Liver (tissue), 9 donors: ENCODE results near the gene ZFP36. TPM values are rescaled to one million over a fixed set of nuclear protein-coding genes. Genes with fewer than 3 reads are reported as not detected.

Experiments
- DNase-seq: peaks from one replicate; pipeline ENCODE4 v3.0.0-alpha.2; 2017; ENCODE audit warnings: low spot score
- H3K27ac ChIP-seq, 2 donors: one replicate each; pipeline ENCODE4 v1.7.0; 2013; ENCODE audit warnings: inconsistent platforms in 2 of 2, low read length in 2 of 2, control low read depth in 1 of 2, low read depth in 1 of 2, mild to moderate bottlenecking in 1 of 2
- H3K27me3 ChIP-seq, 4 donors: one replicate each; pipeline versions ENCODE4 v1.6.1 to v1.7.0; 2013; ENCODE audit warnings: low read length in 3 of 4, inconsistent platforms in 1 of 4, mild to moderate bottlenecking in 1 of 4, moderate library complexity in 1 of 4; ENCODE audit not compliant: control insufficient read depth in 4 of 4, insufficient read depth in 4 of 4
- H3K36me3 ChIP-seq, 4 donors: one replicate each; pipeline versions ENCODE4 v1.6.1 to v1.7.0; 2013; ENCODE audit warnings: low read length in 3 of 4, mild to moderate bottlenecking in 3 of 4, low read depth in 1 of 4, moderate library complexity in 1 of 4; ENCODE audit not compliant: control insufficient read depth in 4 of 4, insufficient read depth in 3 of 4
- H3K4me1 ChIP-seq, 4 donors: one replicate each; pipeline versions ENCODE4 v1.6.1 to v1.7.0; 2013; ENCODE audit warnings: low read length in 3 of 4, mild to moderate bottlenecking in 3 of 4, moderate library complexity in 1 of 4; ENCODE audit not compliant: control insufficient read depth in 4 of 4, insufficient read depth in 4 of 4
- H3K4me3 ChIP-seq, 3 donors: one replicate each; pipeline versions ENCODE4 v1.6.1 to v1.7.0; 2013; ENCODE audit warnings: low read length in 3 of 3, control low read depth in 1 of 3, low read depth in 1 of 3, mild to moderate bottlenecking in 1 of 3
- H3K9ac ChIP-seq, 2 donors: one replicate each; pipeline ENCODE4 v1.7.0; 2013; ENCODE audit warnings: low read length in 2 of 2, mild to moderate bottlenecking in 2 of 2, moderate library complexity in 2 of 2, control low read depth in 1 of 2, low read depth in 1 of 2
- H3K9me3 ChIP-seq, 4 donors: one replicate each; pipeline versions ENCODE4 v1.6.1 to v1.7.0; 2013; ENCODE audit warnings: low read length in 3 of 4; ENCODE audit not compliant: control insufficient read depth in 4 of 4
- EGR1 ChIP-seq, 2 donors: IDR thresholded peaks; 2 replicates each; pipeline ENCODE4 v1.6.1; 2016 to 2018; ENCODE audit warnings: antibody characterized with exemption in 2 of 2, low read depth in 2 of 2
- FOXA1 ChIP-seq: IDR thresholded peaks from 2 replicates; pipeline ENCODE4 v1.6.1; 2016; ENCODE audit warnings: antibody characterized with exemption
- FOXA2 ChIP-seq: IDR thresholded peaks from 2 replicates; pipeline ENCODE4 v1.6.1; 2016; ENCODE audit warnings: antibody characterized with exemption
- GABPA ChIP-seq, 2 donors: IDR thresholded peaks in 1 of 2; conservative IDR thresholded peaks in 1 of 2; 2 replicates each; pipeline ENCODE4 v1.6.1; 2016; ENCODE audit warnings: antibody characterized with exemption in 2 of 2, mild to moderate bottlenecking in 1 of 2, moderate library complexity in 1 of 2
- HNF4A ChIP-seq, 2 donors: conservative IDR thresholded peaks; 2 replicates each; pipeline ENCODE4 v1.6.1; 2016; ENCODE audit warnings: antibody characterized with exemption in 2 of 2, mild to moderate bottlenecking in 2 of 2
- HNF4G ChIP-seq: IDR thresholded peaks from 2 replicates; pipeline ENCODE4 v1.6.1; 2016; ENCODE audit warnings: antibody characterized with exemption
- JUND ChIP-seq, 2 donors: IDR thresholded peaks; 2 replicates each; pipeline ENCODE4 v1.6.1; 2016; ENCODE audit warnings: antibody characterized with exemption in 2 of 2
- NR2F2 ChIP-seq: IDR thresholded peaks from 2 replicates; pipeline ENCODE4 v1.6.1; 2016; ENCODE audit warnings: antibody characterized with exemption
- RXRA ChIP-seq, 2 donors: IDR thresholded peaks; 2 replicates each; pipeline ENCODE4 v1.6.1; 2017 to 2018; ENCODE audit warnings: antibody characterized with exemption in 2 of 2, mild to moderate bottlenecking in 1 of 2
- SP1 ChIP-seq: IDR thresholded peaks from 2 replicates; pipeline ENCODE4 v1.6.1; 2018; ENCODE audit warnings: antibody characterized with exemption, mild to moderate bottlenecking
- TAF1 ChIP-seq: conservative IDR thresholded peaks from 2 replicates; pipeline ENCODE4 v1.6.1; 2016; ENCODE audit warnings: antibody characterized with exemption, mild to moderate bottlenecking
- WGBS: extraction: QIAGEN DNeasy Blood & Tissue Kit; methylation state at CpG from one replicate; pipeline ENCODE4 v1.1.7; 2013; 5-methylcytosine and 5-hydroxymethylcytosine counted together
- polyA plus RNA-seq, 2 donors: library from polyadenylated mRNA; stranded (reverse) in 1 of 2; unstranded in 1 of 2; fragments of 200-250 nt in 1 of 2; fragments of >200 nt in 1 of 2; fragmentation: Nextera tagmentation in 1 of 2; extraction: Ambion mirVana in 1 of 2; gene quantifications; one replicate each; pipeline versions ENCODE4 v1.2.1 to v1.2.3, GENCODE V29; 2013 to 2015
- total RNA-seq, 2 donors: library from RNA; depleted of rRNA; stranded (reverse); fragments of >200 nt; gene quantifications; one replicate each; pipeline ENCODE4 v1.2.3, GENCODE V29; 2014
- TF ChIP-seq, protein P1 (sequence below): IDR thresholded peaks from 2 replicates; pipeline ENCODE4 v1.6.1; 2016; ENCODE audit warnings: antibody characterized with exemption
- TF ChIP-seq, protein P2 (sequence below): IDR thresholded peaks from 2 replicates; pipeline ENCODE4 v1.6.1; 2016; ENCODE audit warnings: antibody characterized with exemption
- TF ChIP-seq, protein P3 (sequence below): IDR thresholded peaks from 2 replicates; pipeline ENCODE4 v1.6.1; 2016; ENCODE audit warnings: antibody characterized with exemption, mild to moderate bottlenecking
- TF ChIP-seq, protein P4 (sequence below): IDR thresholded peaks from 2 replicates; pipeline ENCODE4 v1.6.1; 2016; ENCODE audit warnings: antibody characterized with exemption
- donor health status: healthy.
- donor health status: healthy.
- donor health status: healthy.
- donor health status: healthy.
- donor health status: healthy.

ZFP36 gene
- total and polyA plus RNA-seq, 4 donors = 3.6 to 91.9 (median 35.5) TPM

DNA sequence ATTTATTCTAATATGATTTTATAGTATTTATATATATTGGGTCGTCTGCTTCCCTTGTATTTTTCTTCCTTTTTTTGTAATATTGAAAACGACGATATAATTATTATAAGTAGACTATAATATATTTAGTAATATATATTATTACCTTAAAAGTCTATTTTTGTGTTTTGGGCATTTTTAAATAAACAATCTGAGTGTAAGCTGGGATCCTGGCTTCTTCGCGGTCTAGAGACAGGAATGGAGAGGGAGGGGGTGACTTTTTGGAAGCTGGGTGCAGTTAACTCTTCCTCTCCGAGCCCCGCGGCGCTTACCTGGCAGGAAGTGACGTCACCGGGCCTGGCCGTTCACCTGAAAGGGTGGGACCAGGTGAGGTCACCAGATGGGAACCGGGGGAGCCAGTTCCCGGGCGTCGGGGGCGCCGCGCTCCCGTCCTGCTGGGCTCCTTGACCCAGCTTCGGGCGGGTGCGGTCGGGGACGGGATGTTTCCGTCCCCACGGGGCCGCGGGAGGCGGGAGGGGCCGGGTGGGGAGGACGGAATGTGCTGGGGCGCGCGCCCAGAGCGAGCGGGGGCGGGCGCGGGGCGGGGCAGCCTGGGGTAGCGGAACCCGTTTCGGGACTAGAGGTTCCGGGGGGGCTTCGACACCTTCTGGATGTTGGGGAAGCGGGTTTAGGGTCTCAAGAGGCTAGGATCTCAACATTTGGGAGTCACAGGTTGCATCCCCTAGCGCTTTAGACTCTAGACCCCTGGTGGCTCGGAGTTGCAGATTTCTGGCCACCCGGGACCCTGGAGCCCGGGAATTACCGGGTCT, 2.8 kb downstream of the ZFP36 start:
- Histone ChIP-seq H3K9ac (peak overlapping the region; percentile 98 to 99), H3K4me3 (peak overlapping the region; percentile 45 to 95 (median 94)), H3K36me3 (peaks cover 0 to 9% (median 0%) of the 10 kb centered on the region in 4 donors), H3K9me3 (no peaks in the 10 kb centered on the region), H3K27me3 (no peaks in the 10 kb centered on the region), H3K27ac (peak overlapping the region; percentile 89 to 98), H3K4me1 (peaks cover 8 to 36% (median 11%) of the 10 kb centered on the region in 4 donors)
- peak; percentile 81 to 93 for TF ChIP-seq EGR1 (IDR thresholded peaks at IDR 0.05; ENCODE audit: low read depth in 2 of 2)
- TF ChIP-seq, protein P1, sequence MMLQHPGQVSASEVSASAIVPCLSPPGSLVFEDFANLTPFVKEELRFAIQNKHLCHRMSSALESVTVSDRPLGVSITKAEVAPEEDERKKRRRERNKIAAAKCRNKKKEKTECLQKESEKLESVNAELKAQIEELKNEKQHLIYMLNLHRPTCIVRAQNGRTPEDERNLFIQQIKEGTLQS = peak; percentile 79
- TF ChIP-seq FOXA2 = no peak
- TF ChIP-seq TAF1 = peak; percentile 55
- TF ChIP-seq, protein P2, sequence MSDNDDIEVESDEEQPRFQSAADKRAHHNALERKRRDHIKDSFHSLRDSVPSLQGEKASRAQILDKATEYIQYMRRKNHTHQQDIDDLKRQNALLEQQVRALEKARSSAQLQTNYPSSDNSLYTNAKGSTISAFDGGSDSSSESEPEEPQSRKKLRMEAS = peak; percentile 28
- TF ChIP-seq HNF4A (conservative IDR thresholded peaks at IDR 0.05) = peak; percentile 16 to 44
- TF ChIP-seq SP1 = peak; percentile 74
- TF ChIP-seq RXRA (IDR thresholded peaks at IDR 0.05) = peak; percentile 71 to 81
- peak; percentile 60 to 85 for TF ChIP-seq GABPA (IDR thresholded peaks at IDR 0.05 in 1 of 2, conservative IDR thresholded peaks at IDR 0.05 in 1 of 2)
- TF ChIP-seq JUND (IDR thresholded peaks at IDR 0.05) = peak; percentile 86 to 92
- TF ChIP-seq, protein P3, sequence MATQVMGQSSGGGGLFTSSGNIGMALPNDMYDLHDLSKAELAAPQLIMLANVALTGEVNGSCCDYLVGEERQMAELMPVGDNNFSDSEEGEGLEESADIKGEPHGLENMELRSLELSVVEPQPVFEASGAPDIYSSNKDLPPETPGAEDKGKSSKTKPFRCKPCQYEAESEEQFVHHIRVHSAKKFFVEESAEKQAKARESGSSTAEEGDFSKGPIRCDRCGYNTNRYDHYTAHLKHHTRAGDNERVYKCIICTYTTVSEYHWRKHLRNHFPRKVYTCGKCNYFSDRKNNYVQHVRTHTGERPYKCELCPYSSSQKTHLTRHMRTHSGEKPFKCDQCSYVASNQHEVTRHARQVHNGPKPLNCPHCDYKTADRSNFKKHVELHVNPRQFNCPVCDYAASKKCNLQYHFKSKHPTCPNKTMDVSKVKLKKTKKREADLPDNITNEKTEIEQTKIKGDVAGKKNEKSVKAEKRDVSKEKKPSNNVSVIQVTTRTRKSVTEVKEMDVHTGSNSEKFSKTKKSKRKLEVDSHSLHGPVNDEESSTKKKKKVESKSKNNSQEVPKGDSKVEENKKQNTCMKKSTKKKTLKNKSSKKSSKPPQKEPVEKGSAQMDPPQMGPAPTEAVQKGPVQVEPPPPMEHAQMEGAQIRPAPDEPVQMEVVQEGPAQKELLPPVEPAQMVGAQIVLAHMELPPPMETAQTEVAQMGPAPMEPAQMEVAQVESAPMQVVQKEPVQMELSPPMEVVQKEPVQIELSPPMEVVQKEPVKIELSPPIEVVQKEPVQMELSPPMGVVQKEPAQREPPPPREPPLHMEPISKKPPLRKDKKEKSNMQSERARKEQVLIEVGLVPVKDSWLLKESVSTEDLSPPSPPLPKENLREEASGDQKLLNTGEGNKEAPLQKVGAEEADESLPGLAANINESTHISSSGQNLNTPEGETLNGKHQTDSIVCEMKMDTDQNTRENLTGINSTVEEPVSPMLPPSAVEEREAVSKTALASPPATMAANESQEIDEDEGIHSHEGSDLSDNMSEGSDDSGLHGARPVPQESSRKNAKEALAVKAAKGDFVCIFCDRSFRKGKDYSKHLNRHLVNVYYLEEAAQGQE = no peak
- TF ChIP-seq FOXA1 = no peak
- peak; percentile 33 for TF ChIP-seq NR2F2
- DNase-seq = peak; percentile 72
- under 1% methylated on average over 52 of the region's 52 CpGs for WGBS

DNA sequence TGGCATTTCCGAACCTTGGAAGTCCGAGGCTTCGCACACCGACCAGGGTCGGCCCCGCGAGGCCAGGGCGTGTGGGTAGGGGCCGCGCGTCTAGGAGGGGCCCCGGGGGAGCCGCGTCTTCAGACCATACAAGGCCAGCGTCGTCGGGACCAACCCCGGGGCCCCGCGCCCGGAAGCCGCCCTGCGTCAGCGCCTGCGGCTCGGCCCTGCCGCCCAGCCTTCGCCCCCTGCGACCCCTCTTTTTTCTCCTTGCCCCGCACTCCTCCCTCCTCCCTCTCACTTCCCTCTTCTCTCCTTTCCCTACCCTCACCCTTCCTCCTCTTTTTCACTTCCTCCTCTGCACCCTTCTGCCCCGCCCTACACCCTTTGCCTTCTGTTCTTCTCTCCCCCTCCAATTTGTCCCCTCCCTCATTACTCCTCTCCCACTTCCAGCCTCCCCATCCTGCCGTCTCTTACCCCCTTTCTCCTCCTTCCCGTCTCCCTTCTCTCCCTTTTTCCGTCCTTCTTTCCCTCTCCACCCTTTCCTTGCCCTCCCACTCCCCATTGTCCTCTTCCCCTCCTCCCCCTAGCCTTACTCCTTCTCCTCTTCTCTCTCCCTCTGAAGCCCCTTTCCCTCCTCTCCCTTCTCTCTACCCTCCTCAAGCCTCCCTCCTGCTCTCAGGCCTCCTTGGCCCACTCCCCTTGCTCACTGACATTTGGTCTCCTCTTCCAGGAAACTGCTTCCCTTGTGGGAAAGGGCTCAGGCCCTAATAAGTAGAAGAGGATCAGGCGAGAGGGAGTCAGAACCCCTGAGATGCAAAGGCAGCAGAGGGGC, 3.6 kb downstream of the ZFP36 start:
- no peaks in the 10 kb centered on the region for H3K9me3 ChIP-seq
- DNase-seq = peak; percentile 56
- H3K4me3 ChIP-seq = peak overlapping the region; percentile 45 to 94 (median 80)
- peaks cover 0 to 9% (median 0%) of the 10 kb centered on the region in 4 donors for H3K36me3 ChIP-seq
- TF ChIP-seq, protein P4, sequence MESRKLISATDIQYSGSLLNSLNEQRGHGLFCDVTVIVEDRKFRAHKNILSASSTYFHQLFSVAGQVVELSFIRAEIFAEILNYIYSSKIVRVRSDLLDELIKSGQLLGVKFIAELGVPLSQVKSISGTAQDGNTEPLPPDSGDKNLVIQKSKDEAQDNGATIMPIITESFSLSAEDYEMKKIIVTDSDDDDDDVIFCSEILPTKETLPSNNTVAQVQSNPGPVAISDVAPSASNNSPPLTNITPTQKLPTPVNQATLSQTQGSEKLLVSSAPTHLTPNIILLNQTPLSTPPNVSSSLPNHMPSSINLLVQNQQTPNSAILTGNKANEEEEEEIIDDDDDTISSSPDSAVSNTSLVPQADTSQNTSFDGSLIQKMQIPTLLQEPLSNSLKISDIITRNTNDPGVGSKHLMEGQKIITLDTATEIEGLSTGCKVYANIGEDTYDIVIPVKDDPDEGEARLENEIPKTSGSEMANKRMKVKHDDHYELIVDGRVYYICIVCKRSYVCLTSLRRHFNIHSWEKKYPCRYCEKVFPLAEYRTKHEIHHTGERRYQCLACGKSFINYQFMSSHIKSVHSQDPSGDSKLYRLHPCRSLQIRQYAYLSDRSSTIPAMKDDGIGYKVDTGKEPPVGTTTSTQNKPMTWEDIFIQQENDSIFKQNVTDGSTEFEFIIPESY = peak; percentile 2
- TF ChIP-seq, protein P1 = no peak
- TF ChIP-seq SP1 (no peak), HNF4G (no peak), EGR1 (IDR thresholded peaks at IDR 0.05; ENCODE audit: low read depth in 2 of 2) (peak in 1 of 2 donors; percentile 5)
- TF ChIP-seq, protein P3 = peak; percentile 6
- H3K4me1 ChIP-seq = peaks cover 8 to 36% (median 11%) of the 10 kb centered on the region in 4 donors
- WGBS = 1% methylated on average over 35 of the region's 35 CpGs
- H3K27me3 ChIP-seq = no peaks in the 10 kb centered on the region
- H3K9ac ChIP-seq = peak overlapping the region; percentile 64 to 98
- H3K27ac ChIP-seq = peak overlapping the region; percentile 89 to 98
